Naive thymus-derived CD4-positive, alpha-beta T cell (primary cell): ENCODE data around the gene ARF1. TPM values are rescaled to one million over a fixed set of nuclear protein-coding genes. Genes with fewer than 3 reads are reported as not detected.

Experiments used
- ATAC-seq: fragments of 150-1000 bp; cut with Tn5 transposase; 2 replicates; pipeline ENCODE4 v1.10.0; 2021; ENCODE audit warnings: mild to moderate bottlenecking, moderate library complexity
- CTCF ChIA-PET: fragments of 350-600 bp; sonication (Branson Sonifier 250); formaldehyde crosslinking; loops from one replicate; lab custom pipeline; 2021; ENCODE audit warnings: antibody characterized with exemption; lab: Charles Lee
- POLR2A ChIA-PET: fragments of 350-600 bp; sonication (Branson Sonifier 250); formaldehyde crosslinking; loops from one replicate; lab custom pipeline; 2021; ENCODE audit warnings: antibody characterized with exemption, inconsistent platforms; lab: Charles Lee
- DNase-seq, 9 donors: peaks; one replicate each; pipeline versions ENCODE4 v3.0.0 to v3.0.0-alpha.2; 2020 to 2022; ENCODE audit warnings: mixed read lengths in 1 of 9
- H3K27ac ChIP-seq: one replicate; pipeline ENCODE4 v1.7.0; 2013; ENCODE audit warnings: mild to moderate bottlenecking, low read depth, low read length, moderate library complexity
- H3K27me3 ChIP-seq, 2 donors: one replicate each; pipeline ENCODE4 v1.7.0; 2013; ENCODE audit warnings: low read length in 2 of 2, mild to moderate bottlenecking in 2 of 2, moderate library complexity in 2 of 2; ENCODE audit not compliant: control insufficient read depth in 2 of 2, insufficient read depth in 2 of 2
- H3K36me3 ChIP-seq, 3 experiments: 1 replicate in 2 of 3; 2 replicates in 1 of 3; pipeline ENCODE4 v1.7.0; 2013; ENCODE audit warnings: low read length in 3 of 3, mild to moderate bottlenecking in 3 of 3, moderate library complexity in 1 of 3; ENCODE audit not compliant: insufficient read depth in 3 of 3, control insufficient read depth in 2 of 3
- H3K4me1 ChIP-seq, 2 donors: one replicate each; pipeline ENCODE4 v1.7.0; 2013; ENCODE audit warnings: low read length in 2 of 2, mild to moderate bottlenecking in 2 of 2, moderate library complexity in 1 of 2; ENCODE audit not compliant: control insufficient read depth in 2 of 2, insufficient read depth in 2 of 2
- H3K4me3 ChIP-seq: 2 replicates; pipeline ENCODE4 v1.7.0; 2013; ENCODE audit warnings: mild to moderate bottlenecking, low read length
- H3K9me3 ChIP-seq, 3 experiments: 1 replicate in 2 of 3; 2 replicates in 1 of 3; pipeline ENCODE4 v1.7.0; 2013; ENCODE audit warnings: low read length in 3 of 3; ENCODE audit not compliant: control insufficient read depth in 2 of 3
- H3K27ac Mint-ChIP-seq, 9 donors: one replicate each; pipeline ENCODE4 v1.8.0; 2020 to 2022; ENCODE audit warnings: mixed read lengths in 9 of 9, mild to moderate bottlenecking in 8 of 9, moderate library complexity in 5 of 9, inconsistent platforms in 2 of 9
- H3K27me3 Mint-ChIP-seq, 5 donors: one replicate each; pipeline ENCODE4 v1.8.0; 2021 to 2022; ENCODE audit warnings: mixed read lengths in 5 of 5, mild to moderate bottlenecking in 1 of 5
- H3K36me3 Mint-ChIP-seq, 5 donors: one replicate each; pipeline ENCODE4 v1.8.0; 2020 to 2022; ENCODE audit warnings: mixed read lengths in 5 of 5, mild to moderate bottlenecking in 3 of 5, inconsistent platforms in 1 of 5
- H3K4me1 Mint-ChIP-seq, 7 donors: one replicate each; pipeline ENCODE4 v1.8.0; 2020 to 2022; ENCODE audit warnings: mixed read lengths in 7 of 7, mild to moderate bottlenecking in 3 of 7, inconsistent platforms in 1 of 7
- H3K4me3 Mint-ChIP-seq, 10 donors: one replicate each; pipeline ENCODE4 v1.8.0; 2020 to 2022; ENCODE audit warnings: mild to moderate bottlenecking in 10 of 10, mixed read lengths in 10 of 10, moderate library complexity in 6 of 10, inconsistent platforms in 2 of 10
- H3K9me3 Mint-ChIP-seq, 11 donors: one replicate each; pipeline ENCODE4 v1.8.0; 2020 to 2022; ENCODE audit warnings: mixed read lengths in 11 of 11, mild to moderate bottlenecking in 4 of 11, inconsistent platforms in 1 of 11, moderate library complexity in 1 of 11
- intact Hi-C, 2 donors: fragments of 100-400 bp; cut with micrococcal nuclease; formaldehyde crosslinking; loops; one replicate each; pipeline ENCODE4 v1.15.1; 2023
- polyA plus RNA-seq, 2 donors: library from polyadenylated mRNA; unstranded; fragments of 300-500 nt; fragmentation: Illumina TruSeq; gene quantifications; one replicate each; pipeline ENCODE4 v1.2.3, GENCODE V29; 2021
- total RNA-seq, 6 experiments: library from RNA in 5 of 6; stranded (reverse) in 5 of 6; gene quantifications; 1 replicate in 5 of 6; 2 replicates in 1 of 6; pipeline ENCODE4 v1.2.3 and lab custom pipeline; 2021 to 2026

Gene ARF1
- total and polyA plus RNA-seq, 7 experiments from 2014 or later, result 198 to 434 (median 344) TPM

- ChIA-PET POLR2A (interaction anchor here (1.9 to 2.2 kb wide), 3 partner anchors 9 to 13 kb away, joined by 5 to 10 read pairs (median 8); partner anchors contain the start of genes ARF1 and MRPL55), CTCF (no interaction called here)
- intact Hi-C loops, result no loop called here
- Mint-ChIP-seq H3K27ac (peak overlapping the region in 1 of 9 donors; percentile 67), H3K36me3 (peaks cover 6 to 43% (median 25%) of the 10 kb centered on the region in 5 donors), H3K27me3 (no peaks in the 10 kb centered on the region), H3K4me3 (no peak overlapping the region), H3K9me3 (peaks cover 0 to 19% (median 8%) of the 10 kb centered on the region in 11 donors), H3K4me1 (peaks cover 18 to 50% (median 42%) of the 10 kb centered on the region in 7 donors)
- Histone ChIP-seq H3K4me3 (no peak overlapping the region), H3K36me3 (peaks cover 6 to 65% (median 11%) of the 10 kb centered on the region in 3 experiments), H3K4me1 (peaks cover 14 to 21% of the 10 kb centered on the region in 2 donors), H3K27me3 (no peaks in the 10 kb centered on the region), H3K27ac (no peak overlapping the region), H3K9me3 (peaks cover 0 to 13% (median 0%) of the 10 kb centered on the region in 3 experiments)
- no peak for ATAC-seq
- no peak for DNase-seq
Measured at GRCh38 chr1:228096416-228097332, 14.2 kb downstream of the ARF1 start.

DNA sequence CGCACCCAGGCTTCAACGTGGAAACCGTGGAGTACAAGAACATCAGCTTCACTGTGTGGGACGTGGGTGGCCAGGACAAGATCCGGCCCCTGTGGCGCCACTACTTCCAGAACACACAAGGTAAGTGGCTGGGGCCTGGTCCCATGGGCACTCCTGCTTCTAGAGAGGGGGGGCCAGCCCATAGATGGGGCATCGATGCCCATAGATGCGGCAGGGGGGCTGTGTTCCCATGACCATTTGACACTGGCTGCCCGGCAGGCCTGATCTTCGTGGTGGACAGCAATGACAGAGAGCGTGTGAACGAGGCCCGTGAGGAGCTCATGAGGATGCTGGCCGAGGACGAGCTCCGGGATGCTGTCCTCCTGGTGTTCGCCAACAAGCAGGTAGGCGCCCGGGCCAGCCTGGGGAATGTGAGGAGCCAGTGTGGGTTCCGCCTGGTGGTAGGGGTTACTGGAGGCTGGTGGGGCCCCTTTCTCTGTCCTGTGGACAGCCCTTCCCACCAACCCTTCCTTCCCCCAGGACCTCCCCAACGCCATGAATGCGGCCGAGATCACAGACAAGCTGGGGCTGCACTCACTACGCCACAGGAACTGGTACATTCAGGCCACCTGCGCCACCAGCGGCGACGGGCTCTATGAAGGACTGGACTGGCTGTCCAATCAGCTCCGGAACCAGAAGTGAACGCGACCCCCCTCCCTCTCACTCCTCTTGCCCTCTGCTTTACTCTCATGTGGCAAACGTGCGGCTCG, 15.0 kb downstream of the ARF1 start:
- Mint-ChIP-seq H3K4me3 (no peak overlapping the region), H3K27me3 (no peaks in the 10 kb centered on the region), H3K4me1 (peaks cover 18 to 41% (median 34%) of the 10 kb centered on the region in 7 donors), H3K36me3 (peaks cover 6 to 36% (median 25%) of the 10 kb centered on the region in 5 donors), H3K9me3 (peaks cover 0 to 19% (median 8%) of the 10 kb centered on the region in 11 donors), H3K27ac (peak overlapping the region in 3 of 9 donors; percentile 26 to 86 (median 81))
- Histone ChIP-seq H3K36me3 (peaks cover 6 to 65% (median 11%) of the 10 kb centered on the region in 3 experiments), H3K9me3 (peaks cover 0 to 13% (median 0%) of the 10 kb centered on the region in 3 experiments), H3K4me1 (peaks cover 12 to 19% of the 10 kb centered on the region in 2 donors), H3K4me3 (no peak overlapping the region), H3K27ac (no peak overlapping the region), H3K27me3 (no peaks in the 10 kb centered on the region)
- no peak for ATAC-seq
- ChIA-PET CTCF (no interaction called here), POLR2A (interaction anchor here (2.0 to 2.2 kb wide), 2 partner anchors 11 to 14 kb away, joined by 8 to 10 read pairs; partner anchors contain the start of genes ARF1 and MRPL55)
- no peak for DNase-seq
- intact Hi-C loops, result no loop called here

GRCh38 chr1:228098323-228098931, 15.9 kb downstream of the ARF1 start:
- peak overlapping the region in 2 of 9 donors; percentile 25 to 54 for H3K27ac Mint-ChIP-seq
- ChIA-PET POLR2A (interaction anchor here (2.0 to 2.2 kb wide), 2 partner anchors 10 to 15 kb away, joined by 8 to 10 read pairs; partner anchors contain the start of genes ARF1 and MRPL55), CTCF (interaction anchor here (0.9 kb wide), 1 partner anchor 11 kb away, joined by 3 read pairs; no protein-coding TSS in a partner anchor)
- H3K4me3 ChIP-seq, result no peak overlapping the region
- H3K27me3 ChIP-seq, result no peaks in the 10 kb centered on the region
- H3K4me1 Mint-ChIP-seq, result peaks cover 20 to 42% (median 37%) of the 10 kb centered on the region in 7 donors
- peaks cover 0 to 23% (median 10%) of the 10 kb centered on the region in 11 donors for H3K9me3 Mint-ChIP-seq
- no peaks in the 10 kb centered on the region for H3K27me3 Mint-ChIP-seq
- ATAC-seq, result no peak
- peaks cover 14 to 20% of the 10 kb centered on the region in 2 donors for H3K4me1 ChIP-seq
- H3K27ac ChIP-seq, result no peak overlapping the region
- peaks cover 6 to 29% (median 25%) of the 10 kb centered on the region in 5 donors for H3K36me3 Mint-ChIP-seq
- peaks cover 6 to 69% (median 11%) of the 10 kb centered on the region in 3 experiments for H3K36me3 ChIP-seq
- intact Hi-C loops, result no loop called here
- no peak for DNase-seq
- H3K9me3 ChIP-seq, result peaks cover 0 to 13% (median 0%) of the 10 kb centered on the region in 3 experiments
- H3K4me3 Mint-ChIP-seq, result peak overlapping the region in 1 of 10 donors; percentile 42

- peaks cover 6 to 24% (median 20%) of the 10 kb centered on the region in 5 donors for H3K36me3 Mint-ChIP-seq
- Histone ChIP-seq H3K36me3 (peaks cover 6 to 64% (median 11%) of the 10 kb centered on the region in 3 experiments), H3K27ac (no peak overlapping the region), H3K27me3 (no peaks in the 10 kb centered on the region), H3K4me1 (peaks cover 23 to 28% of the 10 kb centered on the region in 2 donors), H3K9me3 (peaks cover 0 to 6% (median 0%) of the 10 kb centered on the region in 3 experiments), H3K4me3 (no peak overlapping the region)
- peaks cover 0 to 19% (median 9%) of the 10 kb centered on the region in 11 donors for H3K9me3 Mint-ChIP-seq
- H3K4me1 Mint-ChIP-seq, result peaks cover 20 to 44% (median 35%) of the 10 kb centered on the region in 7 donors
- ATAC-seq, result no peak
- peak overlapping the region in 4 of 9 donors; percentile 48 to 67 (median 60) for H3K27ac Mint-ChIP-seq
- ChIA-PET POLR2A (interaction anchor here (1.0 to 2.2 kb wide), 4 partner anchors 9 to 359 kb away, joined by 3 to 10 read pairs (median 6); partner anchors contain the start of gene ARF1), CTCF (interaction anchor here (0.9 to 1.0 kb wide), 2 partner anchors 10 to 12 kb away, joined by 3 to 4 read pairs; no protein-coding TSS in a partner anchor)
- DNase-seq, result no peak
- H3K4me3 Mint-ChIP-seq, result peak overlapping the region in 3 of 10 donors; percentile 34 to 50 (median 42)
- intact Hi-C loops, result no loop called here
- no peaks in the 10 kb centered on the region for H3K27me3 Mint-ChIP-seq
Measured at GRCh38 chr1:228099331-228099732, 16.8 kb downstream of the ARF1 start.

- POLR2A ChIA-PET, result interaction anchor here (1.1 to 2.2 kb wide), 3 partner anchors 10 to 19 kb away, joined by 6 to 10 read pairs (median 7); partner anchors contain the start of gene ARF1
- peak overlapping the region; percentile 94 for H3K27ac ChIP-seq
- ATAC-seq, result no peak
- peaks cover 6 to 30% (median 22%) of the 10 kb centered on the region in 7 donors for H3K4me1 Mint-ChIP-seq
- peaks cover 0 to 64% (median 11%) of the 10 kb centered on the region in 3 experiments for H3K36me3 ChIP-seq
- DNase-seq, result no peak
- H3K27ac Mint-ChIP-seq, result peak overlapping the region; percentile 62 to 96 (median 81)
- peaks cover 16 to 20% of the 10 kb centered on the region in 2 donors for H3K4me1 ChIP-seq
- no peaks in the 10 kb centered on the region for H3K27me3 Mint-ChIP-seq
- peaks cover 0 to 4% (median 0%) of the 10 kb centered on the region in 11 donors for H3K9me3 Mint-ChIP-seq
- H3K27me3 ChIP-seq, result no peaks in the 10 kb centered on the region
- peaks cover 0 to 10% (median 5%) of the 10 kb centered on the region in 5 donors for H3K36me3 Mint-ChIP-seq
- H3K4me3 Mint-ChIP-seq, result peak overlapping the region; percentile 54 to 97 (median 73)
- peak overlapping the region; percentile 95 for H3K4me3 ChIP-seq
- intact Hi-C loops, result loop anchor here in 1 of 2 donors (2.0 to 10.0 kb wide), 2 partner anchors 174 to 1696 kb away; partner anchors contain the start of gene PARP1
- no peaks in the 10 kb centered on the region for H3K9me3 ChIP-seq
- CTCF ChIA-PET, result no interaction called here
Measured at GRCh38 chr1:228100822-228101613, 18.5 kb downstream of the ARF1 start.
